Naive thymus-derived CD8-positive, alpha-beta T cell (primary cell): Measurements from ENCODE around the gene CPNE8. TPM values are rescaled to one million over a fixed set of nuclear protein-coding genes. Genes with fewer than 3 reads are reported as not detected.

Experiments used
- ATAC-seq, 2 donors: fragments of 150-1000 bp; cut with Tn5 transposase in 1 of 2; sonication (Bioruptor Pico), chemical (Tn5 transposase) in 1 of 2; 1 replicate in 1 of 2; 2 replicates in 1 of 2; pipeline ENCODE4 v1.10.0; 2021; ENCODE audit warnings: mild to moderate bottlenecking in 2 of 2, moderate library complexity in 2 of 2
- POLR2A ChIA-PET: fragments of 350-600 bp; sonication (Branson Sonifier 250); formaldehyde crosslinking; loops from one replicate; lab custom pipeline; 2021; ENCODE audit warnings: antibody characterized with exemption; lab: Charles Lee
- DNase-seq, 10 donors: peaks; one replicate each; pipeline versions ENCODE4 v3.0.0 to v3.0.0-alpha.2; 2020 to 2022
- H3K27ac Mint-ChIP-seq, 10 donors: one replicate each; pipeline ENCODE4 v1.8.0; 2020 to 2022; ENCODE audit warnings: mild to moderate bottlenecking in 10 of 10, mixed read lengths in 10 of 10, moderate library complexity in 4 of 10, inconsistent platforms in 1 of 10
- H3K27me3 Mint-ChIP-seq, 5 donors: one replicate each; pipeline ENCODE4 v1.8.0; 2021 to 2022; ENCODE audit warnings: mixed read lengths in 5 of 5
- H3K36me3 Mint-ChIP-seq, 3 donors: one replicate each; pipeline ENCODE4 v1.8.0; 2020 to 2022; ENCODE audit warnings: mixed read lengths in 3 of 3, mild to moderate bottlenecking in 2 of 3, inconsistent platforms in 1 of 3
- H3K4me1 Mint-ChIP-seq, 4 donors: one replicate each; pipeline ENCODE4 v1.8.0; 2021 to 2022; ENCODE audit warnings: mixed read lengths in 4 of 4
- H3K4me3 Mint-ChIP-seq, 10 donors: one replicate each; pipeline ENCODE4 v1.8.0; 2020 to 2022; ENCODE audit warnings: mild to moderate bottlenecking in 10 of 10, mixed read lengths in 10 of 10, moderate library complexity in 6 of 10, inconsistent platforms in 1 of 10
- H3K9me3 Mint-ChIP-seq, 9 donors: one replicate each; pipeline ENCODE4 v1.8.0; 2020 to 2022; ENCODE audit warnings: mixed read lengths in 9 of 9, mild to moderate bottlenecking in 3 of 9, inconsistent platforms in 1 of 9, moderate library complexity in 1 of 9
- polyA plus RNA-seq, 3 donors: library from polyadenylated mRNA; unstranded; fragments of 300-500 nt; fragmentation: Illumina TruSeq; gene quantifications; one replicate each; pipeline ENCODE4 v1.2.3, GENCODE V29; 2021
- total RNA-seq, 8 experiments: library from RNA in 2 of 8; stranded (reverse) in 2 of 8; gene quantifications; one replicate each; pipeline ENCODE4 v1.2.3 and lab custom pipeline; 2021 to 2026

The CPNE8 gene
- total and polyA plus RNA-seq, 5 experiments from 2014 or later, result 0.19 to 1.6 (median 0.80) TPM

DNA sequence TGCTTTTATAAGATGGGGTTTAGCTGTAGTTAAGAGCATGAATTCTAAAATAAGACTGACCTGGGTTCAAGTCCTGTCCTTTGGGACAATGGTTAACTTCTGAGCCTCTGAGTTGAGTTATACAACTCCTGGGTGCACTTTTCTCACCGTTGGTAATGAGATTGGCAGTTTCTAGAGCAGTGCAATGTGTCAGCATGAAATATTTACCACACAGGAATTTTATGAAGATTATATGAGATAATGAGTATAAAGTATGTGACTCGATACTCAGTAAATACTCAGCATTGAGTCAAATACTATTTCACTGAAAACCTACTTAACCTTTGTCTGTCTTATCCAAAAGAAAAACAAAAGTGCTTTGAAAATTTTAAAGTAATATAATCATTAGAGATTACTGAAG, 214.2 kb downstream of the CPNE8 start:
- Mint-ChIP-seq H3K27me3 (no peaks in the 10 kb centered on the region), H3K9me3 (no peaks in the 10 kb centered on the region), H3K4me1 (no peaks in the 10 kb centered on the region), H3K4me3 (no peak overlapping the region), H3K27ac (no peak overlapping the region), H3K36me3 (no peaks in the 10 kb centered on the region)
- DNase-seq (no peak), ATAC-seq (no peak)
- POLR2A ChIA-PET, result no interaction called here

GRCh38 chr12:38690646-38691045, 214.7 kb downstream of the CPNE8 start:
- no peak for DNase-seq
- H3K4me3 Mint-ChIP-seq, result no peak overlapping the region
- ATAC-seq, result no peak
- H3K4me1 Mint-ChIP-seq, result no peaks in the 10 kb centered on the region
- H3K9me3 Mint-ChIP-seq, result no peaks in the 10 kb centered on the region
- no peak overlapping the region for H3K27ac Mint-ChIP-seq
- H3K27me3 Mint-ChIP-seq, result no peaks in the 10 kb centered on the region
- POLR2A ChIA-PET, result no interaction called here
- no peaks in the 10 kb centered on the region for H3K36me3 Mint-ChIP-seq

DNA sequence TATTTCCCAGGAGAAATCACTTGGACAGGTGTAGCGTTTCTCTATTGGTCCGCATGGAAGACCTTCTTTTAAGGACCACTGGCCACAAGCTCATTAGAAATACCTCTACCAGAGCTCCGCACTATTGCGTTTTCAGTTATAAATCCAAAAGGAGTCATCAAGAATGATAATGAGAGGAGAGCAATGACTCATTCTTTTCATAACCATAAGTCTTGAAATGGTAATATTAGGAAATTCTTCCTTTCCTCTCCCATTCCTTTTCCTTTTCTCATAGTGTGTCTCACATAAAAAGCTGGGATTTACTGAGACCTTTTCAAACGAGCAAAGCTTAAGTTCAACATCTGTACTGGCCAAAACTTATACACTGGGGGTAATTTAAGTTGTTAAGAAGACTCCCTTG, 215.7 kb downstream of the CPNE8 start:
- no peak overlapping the region for H3K4me3 Mint-ChIP-seq
- no peaks in the 10 kb centered on the region for H3K9me3 Mint-ChIP-seq
- no peaks in the 10 kb centered on the region for H3K27me3 Mint-ChIP-seq
- no peak overlapping the region for H3K27ac Mint-ChIP-seq
- ATAC-seq, result no peak
- POLR2A ChIA-PET, result no interaction called here
- no peaks in the 10 kb centered on the region for H3K4me1 Mint-ChIP-seq
- H3K36me3 Mint-ChIP-seq, result no peaks in the 10 kb centered on the region
- DNase-seq, result no peak

DNA sequence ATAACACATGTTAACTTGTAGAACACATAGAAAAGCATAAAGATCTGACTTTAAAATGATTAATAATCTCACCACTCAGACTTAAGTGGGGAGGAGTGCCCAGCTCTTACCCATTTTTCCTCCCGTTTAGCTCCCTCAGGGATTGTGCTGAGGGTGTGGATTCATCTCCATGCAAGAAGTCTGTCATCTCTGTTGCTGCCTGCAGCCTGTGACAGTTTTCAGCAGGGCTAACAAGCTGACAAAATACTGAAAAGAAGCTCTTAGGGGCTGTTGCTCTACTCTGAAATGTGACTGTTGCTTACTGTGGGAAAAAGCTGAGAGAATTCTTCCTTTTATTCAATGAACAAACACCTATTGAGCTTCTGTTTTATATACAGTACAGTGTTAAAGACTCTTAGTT, 216.2 kb downstream of the CPNE8 start:
- H3K9me3 Mint-ChIP-seq, result no peaks in the 10 kb centered on the region
- no peak overlapping the region for H3K27ac Mint-ChIP-seq
- H3K36me3 Mint-ChIP-seq, result no peaks in the 10 kb centered on the region
- H3K4me1 Mint-ChIP-seq, result no peaks in the 10 kb centered on the region
- POLR2A ChIA-PET, result no interaction called here
- H3K4me3 Mint-ChIP-seq, result no peak overlapping the region
- DNase-seq, result no peak
- H3K27me3 Mint-ChIP-seq, result no peaks in the 10 kb centered on the region
- no peak for ATAC-seq

DNA sequence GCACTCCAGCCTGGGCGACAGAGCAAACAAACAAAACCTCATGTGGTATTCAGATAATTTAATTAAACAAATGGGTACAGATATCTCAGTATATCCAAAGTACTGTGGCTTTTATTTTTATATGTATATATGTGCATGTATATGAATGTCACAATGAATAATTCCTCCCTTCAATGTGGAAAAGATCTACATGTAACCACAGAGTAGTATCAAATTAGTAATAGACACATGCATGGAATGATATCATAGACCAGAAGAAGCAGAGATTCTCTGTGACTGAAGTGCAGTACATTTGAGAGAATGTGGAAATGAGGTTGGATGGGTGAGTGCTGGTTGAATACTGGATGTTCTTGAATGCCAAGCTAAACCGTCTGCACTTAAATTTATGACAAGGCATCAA, 222.9 kb downstream of the CPNE8 start:
- Mint-ChIP-seq H3K36me3 (no peaks in the 10 kb centered on the region), H3K9me3 (peaks cover 0 to 2% (median 0%) of the 10 kb centered on the region in 9 donors), H3K27me3 (no peaks in the 10 kb centered on the region), H3K4me3 (no peak overlapping the region), H3K27ac (no peak overlapping the region), H3K4me1 (no peaks in the 10 kb centered on the region)
- DNase-seq, result no peak
- no peak for ATAC-seq
- POLR2A ChIA-PET, result no interaction called here

DNA sequence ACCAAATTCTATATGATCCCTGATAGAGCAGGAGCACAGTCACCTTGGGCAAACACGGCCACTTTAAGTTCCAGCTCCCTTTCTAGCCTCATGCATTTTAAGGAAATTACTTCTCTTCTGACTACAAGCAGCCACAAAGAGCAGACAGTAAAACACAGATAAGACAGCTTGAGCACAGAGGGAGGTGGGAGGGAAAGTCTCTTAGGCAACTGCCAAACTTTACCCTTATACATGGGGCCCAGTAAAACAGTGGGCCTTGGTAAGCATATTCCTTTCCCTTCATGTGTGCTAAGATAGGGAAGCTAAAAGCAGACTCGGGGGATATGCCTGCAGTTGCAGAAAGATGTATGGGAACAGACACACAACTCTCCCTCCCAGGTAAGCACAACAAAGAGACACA, 235.9 kb downstream of the CPNE8 start:
- Mint-ChIP-seq H3K4me3 (no peak overlapping the region), H3K36me3 (no peaks in the 10 kb centered on the region), H3K27me3 (no peaks in the 10 kb centered on the region), H3K27ac (no peak overlapping the region), H3K4me1 (no peaks in the 10 kb centered on the region), H3K9me3 (peaks cover 0 to 17% (median 0%) of the 10 kb centered on the region in 9 donors)
- DNase-seq, result no peak
- no peak for ATAC-seq
- POLR2A ChIA-PET, result no interaction called here

GRCh38 chr12:38669081-38669480, 236.3 kb downstream of the CPNE8 start:
- Mint-ChIP-seq H3K9me3 (peaks cover 0 to 17% (median 0%) of the 10 kb centered on the region in 9 donors), H3K27me3 (no peaks in the 10 kb centered on the region), H3K27ac (no peak overlapping the region), H3K4me3 (no peak overlapping the region), H3K36me3 (no peaks in the 10 kb centered on the region), H3K4me1 (no peaks in the 10 kb centered on the region)
- POLR2A ChIA-PET, result no interaction called here
- ATAC-seq (no peak), DNase-seq (no peak)

GRCh38 chr12:38666425-38666824, 239.0 kb downstream of the CPNE8 start:
- Mint-ChIP-seq H3K27me3 (no peaks in the 10 kb centered on the region), H3K4me3 (no peak overlapping the region), H3K36me3 (peaks cover 0 to 7% (median 4%) of the 10 kb centered on the region in 3 donors), H3K4me1 (no peaks in the 10 kb centered on the region), H3K9me3 (peaks cover 6 to 32% (median 16%) of the 10 kb centered on the region in 9 donors), H3K27ac (no peak overlapping the region)
- DNase-seq (no peak), ATAC-seq (no peak)
- POLR2A ChIA-PET, result no interaction called here

DNA sequence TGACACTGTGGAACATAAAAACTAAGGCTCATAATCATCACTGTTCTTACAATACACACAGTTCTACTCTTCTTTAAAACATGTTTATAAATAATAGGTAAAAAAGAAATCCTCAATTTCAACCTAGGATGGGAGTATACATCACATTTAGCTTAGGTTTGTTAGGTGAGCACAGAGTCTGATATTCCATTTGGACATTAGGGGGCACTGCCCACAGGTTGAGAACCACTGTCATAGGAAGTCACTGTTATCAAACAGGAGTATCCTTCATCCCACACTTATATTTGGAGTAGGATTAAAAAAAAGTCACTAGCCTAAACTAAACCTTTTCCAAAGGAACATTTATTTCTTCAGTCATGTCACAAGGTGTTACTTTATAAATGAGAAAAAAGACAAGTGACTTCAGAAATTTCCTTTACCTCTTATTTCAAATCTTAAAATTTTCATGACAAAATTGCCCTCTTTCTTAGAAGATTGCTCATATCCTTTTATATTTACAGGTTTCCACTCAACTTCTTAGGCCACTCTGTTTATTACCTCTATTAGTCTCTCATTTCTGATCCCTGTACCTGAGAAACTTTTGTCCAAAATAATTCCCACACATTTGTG, 240.6 kb downstream of the CPNE8 start:
- Mint-ChIP-seq H3K27me3 (no peaks in the 10 kb centered on the region), H3K4me3 (no peak overlapping the region), H3K9me3 (peaks cover 6 to 34% (median 20%) of the 10 kb centered on the region in 9 donors), H3K36me3 (peaks cover 0 to 7% (median 4%) of the 10 kb centered on the region in 3 donors), H3K27ac (no peak overlapping the region), H3K4me1 (no peaks in the 10 kb centered on the region)
- POLR2A ChIA-PET, result no interaction called here
- DNase-seq (no peak), ATAC-seq (no peak)

DNA sequence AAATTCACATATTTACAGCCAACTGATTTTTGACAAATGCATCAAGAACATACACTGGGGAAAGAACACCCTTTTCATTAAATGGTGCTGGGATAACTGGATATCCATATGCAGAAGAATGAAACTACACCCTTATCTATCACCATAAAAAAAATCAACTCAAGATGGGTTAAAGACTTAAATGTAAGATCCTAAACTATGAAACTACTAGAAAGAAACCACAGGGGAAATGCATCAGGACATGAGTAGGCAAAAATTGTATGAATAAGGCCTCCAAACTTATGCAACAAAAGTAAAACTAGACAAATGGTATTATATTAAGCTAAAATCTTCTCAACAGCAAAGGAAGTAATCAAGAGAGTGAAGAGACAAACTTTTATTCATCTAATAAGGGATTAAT, 242.6 kb downstream of the CPNE8 start:
- Mint-ChIP-seq H3K36me3 (peaks cover 4 to 18% (median 4%) of the 10 kb centered on the region in 3 donors), H3K27me3 (no peaks in the 10 kb centered on the region), H3K4me3 (no peak overlapping the region), H3K4me1 (no peaks in the 10 kb centered on the region), H3K27ac (no peak overlapping the region), H3K9me3 (peaks cover 9 to 51% (median 29%) of the 10 kb centered on the region in 9 donors)
- no peak for DNase-seq
- POLR2A ChIA-PET, result no interaction called here
- no peak for ATAC-seq

GRCh38 chr12:38653650-38654049, 251.7 kb downstream of the CPNE8 start:
- ATAC-seq, result no peak
- H3K9me3 Mint-ChIP-seq, result peaks cover 0 to 12% (median 6%) of the 10 kb centered on the region in 9 donors
- DNase-seq, result no peak
- POLR2A ChIA-PET, result no interaction called here
- H3K4me1 Mint-ChIP-seq, result no peaks in the 10 kb centered on the region
- H3K36me3 Mint-ChIP-seq, result peaks cover 0 to 6% (median 4%) of the 10 kb centered on the region in 3 donors
- H3K27ac Mint-ChIP-seq, result no peak overlapping the region
- no peaks in the 10 kb centered on the region for H3K27me3 Mint-ChIP-seq
- no peak overlapping the region for H3K4me3 Mint-ChIP-seq

DNA sequence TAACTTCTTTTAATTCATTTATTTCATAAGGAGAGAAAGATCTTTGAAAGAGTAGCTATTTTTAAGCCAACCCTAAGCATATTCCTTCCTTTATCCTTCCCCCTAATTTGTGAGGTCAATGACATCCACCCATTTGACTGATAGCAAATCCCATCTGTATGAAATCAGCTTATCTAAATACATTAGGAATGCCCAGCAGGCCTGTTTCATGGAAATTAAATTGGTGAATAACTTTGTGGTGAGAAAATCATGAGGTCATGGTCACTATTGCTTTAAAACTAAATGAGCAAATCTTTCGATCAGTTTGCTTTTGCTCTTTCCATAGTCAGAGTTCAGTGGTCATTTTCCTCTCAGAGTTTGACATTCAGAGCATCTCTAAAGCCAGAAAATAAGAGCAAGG, 256.6 kb downstream of the CPNE8 start:
- no peak overlapping the region for H3K4me3 Mint-ChIP-seq
- ATAC-seq, result no peak
- H3K27me3 Mint-ChIP-seq, result no peaks in the 10 kb centered on the region
- POLR2A ChIA-PET, result no interaction called here
- no peak overlapping the region for H3K27ac Mint-ChIP-seq
- peaks cover 0 to 3% (median 0%) of the 10 kb centered on the region in 9 donors for H3K9me3 Mint-ChIP-seq
- no peaks in the 10 kb centered on the region for H3K36me3 Mint-ChIP-seq
- no peak for DNase-seq
- H3K4me1 Mint-ChIP-seq, result no peaks in the 10 kb centered on the region

DNA sequence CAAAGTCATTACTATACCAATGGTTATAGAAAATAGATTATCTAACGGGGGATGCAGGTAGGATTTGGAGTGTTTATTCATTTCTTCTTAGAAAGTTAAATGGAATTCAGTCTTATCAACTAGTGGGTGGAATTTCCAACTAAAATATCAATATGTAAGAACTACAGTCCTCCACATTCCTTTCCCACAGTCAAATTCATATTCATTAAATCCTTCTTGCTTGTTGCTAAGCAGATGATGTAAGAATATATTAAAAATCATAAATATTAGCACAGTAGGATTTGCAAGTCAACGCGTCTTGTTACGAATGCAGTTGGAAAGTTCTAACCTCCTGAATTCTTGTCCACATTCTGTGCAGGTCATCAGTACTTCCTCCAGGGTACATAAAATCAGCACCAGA, 259.2 kb downstream of the CPNE8 start:
- no peaks in the 10 kb centered on the region for H3K27me3 Mint-ChIP-seq
- H3K27ac Mint-ChIP-seq, result no peak overlapping the region
- POLR2A ChIA-PET, result no interaction called here
- no peaks in the 10 kb centered on the region for H3K4me1 Mint-ChIP-seq
- peaks cover 0 to 8% (median 5%) of the 10 kb centered on the region in 9 donors for H3K9me3 Mint-ChIP-seq
- DNase-seq, result no peak
- H3K4me3 Mint-ChIP-seq, result no peak overlapping the region
- H3K36me3 Mint-ChIP-seq, result no peaks in the 10 kb centered on the region
- ATAC-seq, result no peak

- no peaks in the 10 kb centered on the region for H3K36me3 Mint-ChIP-seq
- no peaks in the 10 kb centered on the region for H3K27me3 Mint-ChIP-seq
- H3K4me3 Mint-ChIP-seq, result no peak overlapping the region
- H3K4me1 Mint-ChIP-seq, result no peaks in the 10 kb centered on the region
- H3K27ac Mint-ChIP-seq, result no peak overlapping the region
- ATAC-seq (no peak), DNase-seq (no peak)
- peaks cover 0 to 19% (median 10%) of the 10 kb centered on the region in 9 donors for H3K9me3 Mint-ChIP-seq
- POLR2A ChIA-PET, result no interaction called here
These were observed 265.8 kb downstream of the CPNE8 start for GRCh38 chr12:38639625-38640024.
